Endothelial cell (in vitro differentiated cells): ENCODE data around the gene MACF1. TPM values are rescaled to one million over a fixed set of nuclear protein-coding genes. Genes with fewer than 3 reads are reported as not detected.

Source experiments
- DNase-seq: peaks from one replicate; pipeline ENCODE4 v3.0.0; 2021; ENCODE audit warnings: low spot score
- H3K27ac Mint-ChIP-seq: one replicate; pipeline ENCODE4 v1.8.0; 2021; ENCODE audit warnings: mixed read lengths, inconsistent platforms; ENCODE audit not compliant: unreplicated experiment
- H3K27me3 Mint-ChIP-seq: one replicate; pipeline ENCODE4 v1.8.0; 2021; ENCODE audit warnings: mild to moderate bottlenecking, moderate library complexity, mixed read lengths, inconsistent platforms; ENCODE audit not compliant: unreplicated experiment
- H3K36me3 Mint-ChIP-seq: one replicate; pipeline ENCODE4 v1.8.0; 2021; ENCODE audit warnings: mild to moderate bottlenecking, low read depth, mixed read lengths, inconsistent platforms; ENCODE audit not compliant: unreplicated experiment
- H3K4me1 Mint-ChIP-seq: one replicate; pipeline ENCODE4 v1.8.0; 2021; ENCODE audit warnings: mild to moderate bottlenecking, mixed read lengths, inconsistent platforms; ENCODE audit not compliant: unreplicated experiment
- H3K4me3 Mint-ChIP-seq: one replicate; pipeline ENCODE4 v1.8.0; 2021; ENCODE audit warnings: mild to moderate bottlenecking, mixed read lengths, inconsistent platforms; ENCODE audit not compliant: unreplicated experiment
- H3K9me3 Mint-ChIP-seq: one replicate; pipeline ENCODE4 v1.8.0; 2021; ENCODE audit warnings: mixed read lengths, inconsistent platforms; ENCODE audit not compliant: unreplicated experiment
- CTCF ChIP-seq: fragments of 200-600 bp; sonication (generic); IDR thresholded peaks from one replicate; pipeline ENCODE4 v1.5.0; 2021; ENCODE audit warnings: antibody characterized with exemption; ENCODE audit not compliant: unreplicated experiment
- total RNA-seq: library from RNA; stranded (reverse); fragmentation: NEBNext Ultra II Directional; extraction: Animal tissue kit (Norgen Biotek cat#: 25700); gene quantifications from one replicate; pipeline ENCODE4 v1.2.1, GENCODE V29; 2021; ENCODE audit not compliant: unreplicated experiment

Gene MACF1
- total RNA-seq, 1 donor from 2014 or later = 511 TPM

- Mint-ChIP-seq H3K4me1 (no peaks in the 10 kb centered on the region), H3K36me3 (no peaks in the 10 kb centered on the region), H3K9me3 (no peaks in the 10 kb centered on the region), H3K27me3 (peaks cover 3% of the 10 kb centered on the region), H3K27ac (no peak overlapping the region), H3K4me3 (no peak overlapping the region)
- TF ChIP-seq CTCF = no peak
- no peak for DNase-seq
Observed at GRCh38 chr1:39250460-39251240, 46.2 kb downstream of the MACF1 start.

GRCh38 chr1:39255222-39255621, 50.7 kb downstream of the MACF1 start:
- no peaks in the 10 kb centered on the region for H3K9me3 Mint-ChIP-seq
- DNase-seq = no peak

GRCh38 chr1:39258146-39258924, 53.8 kb downstream of the MACF1 start:
- DNase-seq = peak; percentile 72
- Mint-ChIP-seq H3K4me3 (peak overlapping the region; percentile 39), H3K36me3 (peaks cover 4% of the 10 kb centered on the region), H3K27me3 (peaks cover under 1% of the 10 kb centered on the region), H3K4me1 (no peaks in the 10 kb centered on the region), H3K9me3 (no peaks in the 10 kb centered on the region), H3K27ac (no peak overlapping the region)
- TF ChIP-seq CTCF = peak; percentile 71

More at GRCh38 chr1:39255222-39255621, 50.7 kb downstream of the MACF1 start:
- Mint-ChIP-seq H3K27ac (no peak overlapping the region), H3K27me3 (no peaks in the 10 kb centered on the region), H3K4me1 (no peaks in the 10 kb centered on the region), H3K4me3 (no peak overlapping the region), H3K36me3 (peaks cover 4% of the 10 kb centered on the region)
- TF ChIP-seq CTCF = no peak

- H3K4me3 Mint-ChIP-seq = peak overlapping the region; percentile 39
- no peak overlapping the region for H3K27ac Mint-ChIP-seq
- no peaks in the 10 kb centered on the region for H3K4me1 Mint-ChIP-seq
- H3K36me3 Mint-ChIP-seq = peaks cover 4% of the 10 kb centered on the region
- no peak for TF ChIP-seq CTCF
- DNase-seq = no peak
- H3K9me3 Mint-ChIP-seq = no peaks in the 10 kb centered on the region
- peaks cover 2% of the 10 kb centered on the region for H3K27me3 Mint-ChIP-seq
Observed at GRCh38 chr1:39258925-39259244, 54.4 kb downstream of the MACF1 start.

- H3K9me3 Mint-ChIP-seq = no peaks in the 10 kb centered on the region
- TF ChIP-seq CTCF = no peak
- H3K27ac Mint-ChIP-seq = no peak overlapping the region
- no peak overlapping the region for H3K4me3 Mint-ChIP-seq
- H3K27me3 Mint-ChIP-seq = peaks cover 2% of the 10 kb centered on the region
- H3K4me1 Mint-ChIP-seq = peaks cover 7% of the 10 kb centered on the region
- H3K36me3 Mint-ChIP-seq = peaks cover 4% of the 10 kb centered on the region
- no peak for DNase-seq
Observed at GRCh38 chr1:39261712-39262221, 57.3 kb downstream of the MACF1 start.
